Cardiac fibroblast (primary cell): ENCODE data around the gene COL13A1.
A peak's percentile ranks its signal among the peaks of the same experiment; 100 is the strongest.

Experiments used
- DNase-seq, 2 donors: peaks; one replicate each; pipeline versions ENCODE4 v3.0.0 to v3.0.0-alpha.2; 2010; ENCODE audit warnings: low read depth in 2 of 2
- H3K4me3 ChIP-seq, 2 donors: replicated peaks in 1 of 2; 1 replicate in 1 of 2; 2 replicates in 1 of 2; pipeline ENCODE4 v1.5.1; 2011; ENCODE audit warnings: low read depth in 2 of 2, low read length in 2 of 2, mild to moderate bottlenecking in 2 of 2, moderate library complexity in 1 of 2
- TF ChIP-seq, protein P1 (sequence below): IDR thresholded peaks from one replicate; pipeline ENCODE4 v1.5.1; 2011; ENCODE audit warnings: low read depth, mild to moderate bottlenecking, low read length, inconsistent platforms

COL13A1 gene

DNA sequence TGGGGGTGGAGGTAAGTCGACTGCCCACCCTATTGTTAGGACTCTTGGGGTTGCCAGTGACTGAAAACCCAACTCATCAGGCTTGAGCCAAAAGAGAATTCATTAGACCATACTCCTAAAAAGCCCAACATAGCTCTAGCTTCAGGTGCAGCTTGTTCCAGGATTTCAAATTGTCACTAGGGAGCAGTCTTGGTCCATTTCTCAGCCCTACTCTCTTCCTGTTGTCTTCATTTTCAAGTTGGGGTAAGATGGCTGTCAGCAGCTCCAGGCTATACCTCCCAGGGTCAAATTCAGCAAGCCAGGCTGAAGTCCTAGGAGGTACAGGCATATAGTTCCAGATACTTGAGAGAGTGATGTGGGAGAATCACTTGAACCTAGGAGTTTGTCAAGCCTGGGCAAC, 14.9 kb upstream of the COL13A1 start:
- TF ChIP-seq, protein P1, sequence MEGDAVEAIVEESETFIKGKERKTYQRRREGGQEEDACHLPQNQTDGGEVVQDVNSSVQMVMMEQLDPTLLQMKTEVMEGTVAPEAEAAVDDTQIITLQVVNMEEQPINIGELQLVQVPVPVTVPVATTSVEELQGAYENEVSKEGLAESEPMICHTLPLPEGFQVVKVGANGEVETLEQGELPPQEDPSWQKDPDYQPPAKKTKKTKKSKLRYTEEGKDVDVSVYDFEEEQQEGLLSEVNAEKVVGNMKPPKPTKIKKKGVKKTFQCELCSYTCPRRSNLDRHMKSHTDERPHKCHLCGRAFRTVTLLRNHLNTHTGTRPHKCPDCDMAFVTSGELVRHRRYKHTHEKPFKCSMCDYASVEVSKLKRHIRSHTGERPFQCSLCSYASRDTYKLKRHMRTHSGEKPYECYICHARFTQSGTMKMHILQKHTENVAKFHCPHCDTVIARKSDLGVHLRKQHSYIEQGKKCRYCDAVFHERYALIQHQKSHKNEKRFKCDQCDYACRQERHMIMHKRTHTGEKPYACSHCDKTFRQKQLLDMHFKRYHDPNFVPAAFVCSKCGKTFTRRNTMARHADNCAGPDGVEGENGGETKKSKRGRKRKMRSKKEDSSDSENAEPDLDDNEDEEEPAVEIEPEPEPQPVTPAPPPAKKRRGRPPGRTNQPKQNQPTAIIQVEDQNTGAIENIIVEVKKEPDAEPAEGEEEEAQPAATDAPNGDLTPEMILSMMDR = peak; percentile 65
- H3K4me3 ChIP-seq = no peak overlapping the region
- DNase-seq = peak; percentile 76 to 78

DNA sequence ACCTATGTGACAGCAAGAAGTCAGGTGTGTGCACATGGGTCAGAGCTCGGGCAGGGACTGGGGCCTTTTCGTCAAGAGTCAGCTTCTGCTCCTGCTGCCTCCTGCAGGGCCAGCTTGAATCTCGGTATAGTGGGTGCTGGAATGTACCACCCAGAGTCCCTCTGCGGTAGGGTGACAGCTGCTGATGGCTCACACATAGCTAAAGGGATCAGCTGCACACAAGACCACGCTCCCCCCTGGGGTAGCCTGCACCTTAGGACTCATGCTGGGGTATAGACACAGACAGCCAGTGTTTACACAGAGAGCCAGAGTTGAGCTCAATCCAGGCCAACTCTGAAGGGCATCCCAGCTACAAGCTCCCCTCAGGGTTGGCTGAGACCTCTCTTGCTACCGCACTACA, 14.0 kb upstream of the COL13A1 start:
- TF ChIP-seq, protein P1 = no peak
- H3K4me3 ChIP-seq = no peak overlapping the region
- no peak for DNase-seq

DNA sequence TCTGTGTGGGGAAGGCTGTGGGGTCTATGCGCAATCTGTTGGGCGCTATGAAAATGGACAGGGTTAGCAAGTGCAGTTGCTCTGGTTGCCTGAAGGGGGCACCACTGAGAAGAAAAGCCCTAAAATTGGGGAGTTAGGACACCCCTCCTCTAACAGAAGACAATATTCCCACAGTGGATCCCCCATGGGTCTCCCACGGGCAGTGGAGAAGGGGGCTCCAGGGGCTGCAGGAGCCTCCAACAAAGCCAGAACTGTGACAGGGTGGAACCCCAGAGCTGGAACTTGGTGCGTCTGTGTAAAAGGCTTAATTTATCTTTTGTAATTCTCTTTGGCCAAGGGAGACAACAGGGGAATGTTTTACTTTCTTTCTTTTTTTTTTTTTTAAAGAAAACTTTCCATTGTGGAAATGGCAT, 12.5 kb upstream of the COL13A1 start:
- H3K4me3 ChIP-seq = no peak overlapping the region
- DNase-seq = peak in 1 of 2 donors; percentile 20
- TF ChIP-seq, protein P1 = peak; percentile 90

DNA sequence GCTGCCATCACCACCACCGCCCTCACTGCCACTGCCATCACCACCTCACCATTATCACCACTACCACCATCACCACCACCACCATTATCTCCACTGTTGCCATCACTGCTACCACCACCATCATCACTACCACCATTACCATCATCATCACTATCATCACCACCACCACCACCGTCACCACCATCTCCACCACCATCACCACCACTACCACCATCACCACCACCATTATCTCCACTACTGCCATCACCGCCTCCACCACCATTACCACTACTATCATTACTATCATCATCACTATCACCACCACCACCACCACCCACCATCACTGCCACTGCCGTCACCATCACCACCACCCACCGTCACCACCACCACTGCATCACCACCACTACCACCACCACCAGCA, 9.9 kb upstream of the COL13A1 start:
- TF ChIP-seq, protein P1 = no peak
- DNase-seq = no peak
- no peak overlapping the region for H3K4me3 ChIP-seq

DNA sequence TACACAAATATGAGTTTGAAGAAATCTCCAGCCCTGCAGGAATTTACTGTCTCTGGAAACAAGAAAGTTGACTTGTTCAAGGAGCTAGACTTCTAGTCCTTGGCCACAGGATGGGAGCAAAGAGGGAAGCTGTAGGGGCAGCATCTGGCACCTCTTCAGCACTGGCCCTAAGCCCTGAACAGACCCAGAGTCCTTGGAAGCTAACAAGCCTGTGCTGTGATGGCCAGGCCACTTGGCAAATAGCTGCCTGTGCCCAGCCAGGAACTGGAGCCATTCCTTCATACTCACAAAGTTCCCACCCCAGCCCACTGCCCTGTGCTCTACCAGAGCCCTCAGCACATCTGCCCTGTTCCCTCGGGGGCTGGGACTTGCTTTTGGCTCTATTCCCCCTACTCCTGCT, 9.4 kb upstream of the COL13A1 start:
- TF ChIP-seq, protein P1 = no peak
- DNase-seq = no peak
- no peak overlapping the region for H3K4me3 ChIP-seq

DNA sequence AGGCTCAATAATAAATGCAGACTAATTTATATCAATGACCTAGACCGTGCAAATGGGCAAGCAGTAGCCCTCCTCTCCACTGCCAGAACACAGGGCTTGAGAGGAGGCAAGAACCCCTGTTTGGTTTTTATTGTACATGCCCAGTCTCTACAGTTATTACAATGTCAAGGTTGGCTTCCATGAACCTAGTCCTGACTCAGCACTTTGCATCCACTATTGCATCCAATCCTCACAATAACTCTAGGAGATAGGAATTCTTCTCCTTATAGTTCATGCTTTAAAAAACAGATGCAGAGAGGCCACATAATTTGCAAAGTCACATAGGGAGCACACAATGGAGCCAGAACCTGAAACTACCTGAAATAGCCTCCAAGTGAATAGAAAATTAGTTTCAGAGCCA, 7.0 kb upstream of the COL13A1 start:
- TF ChIP-seq, protein P1 = no peak
- H3K4me3 ChIP-seq = no peak overlapping the region
- DNase-seq = no peak

DNA sequence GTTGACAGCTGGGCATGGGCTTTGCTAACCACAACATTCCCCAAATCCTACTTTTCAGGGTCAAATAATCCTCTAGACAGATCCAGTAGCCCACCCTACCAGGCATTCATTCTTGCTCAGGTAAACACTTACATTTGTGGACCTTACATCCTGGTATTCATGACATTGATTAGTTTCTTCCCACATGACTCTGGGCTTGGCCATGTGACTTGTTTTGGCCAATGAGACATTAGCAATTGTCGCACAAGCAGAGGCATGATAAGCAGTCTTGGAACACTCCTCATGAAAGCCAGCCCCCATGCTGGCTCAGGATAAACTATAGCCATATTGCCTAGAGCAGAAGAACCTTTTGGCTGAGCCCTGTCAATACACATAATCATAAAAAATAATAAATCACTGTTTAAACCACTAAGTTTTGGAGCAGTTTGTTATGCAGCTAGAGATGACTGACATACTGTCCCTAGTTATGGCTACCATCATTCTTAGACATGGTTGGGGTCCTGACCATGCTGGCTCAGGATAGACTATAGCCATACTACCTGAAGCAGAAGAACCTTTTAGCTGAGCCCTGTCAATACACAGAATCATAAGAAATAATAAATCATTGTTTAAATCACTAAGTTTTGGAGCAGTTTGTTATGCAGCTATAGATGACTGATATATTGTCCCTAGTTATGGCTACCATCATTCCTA, 6.3 kb upstream of the COL13A1 start:
- TF ChIP-seq, protein P1 = no peak
- H3K4me3 ChIP-seq = no peak overlapping the region
- no peak for DNase-seq
